SK-N-SH treated with all-trans-retinoic acid at 6 μM for 48 hours (cell line): ENCODE measurements around the gene NDUFB5.

Source experiments
- ATAC-seq: fragments of 200-7000 bp; cut with Tn5 transposase; 3 replicates; pipeline ENCODE4 v1.9.1; 2020; ENCODE audit warnings: mild to moderate bottlenecking, moderate library complexity
- ARNTL ChIP-seq: fragments of 450-650 bp; formaldehyde crosslinking; IDR thresholded peaks from 2 replicates; pipeline ENCODE4 v1.5.0; 2020; ENCODE audit warnings: low read depth, mild to moderate bottlenecking, moderate library complexity, borderline replicate concordance
- BACH2 ChIP-seq: fragments of 250-450 bp; sonication (Bioruptor Pico); IDR thresholded peaks from 2 replicates; pipeline ENCODE4 v1.9.0; 2021; ENCODE audit warnings: mild to moderate bottlenecking, borderline replicate concordance
- CSDC2 ChIP-seq: fragments of 250-450 bp; sonication (Bioruptor Pico); IDR thresholded peaks from 2 replicates; pipeline ENCODE4 v1.5.0; 2020; ENCODE audit warnings: mild to moderate bottlenecking, moderate library complexity
- ESRRG ChIP-seq: fragments of 250-450 bp; sonication (Bioruptor Pico); IDR thresholded peaks from 2 replicates; pipeline ENCODE4 v1.6.1; 2021; ENCODE audit warnings: mild to moderate bottlenecking
- GLIS3 ChIP-seq: fragments of 250-450 bp; sonication (Bioruptor Pico); IDR thresholded peaks from 2 replicates; pipeline ENCODE4 v1.5.0; 2020; ENCODE audit warnings: mild to moderate bottlenecking, moderate library complexity
- ISL1 ChIP-seq: fragments of 250-450 bp; sonication (Bioruptor Pico); IDR thresholded peaks from 2 replicates; pipeline ENCODE4 v2.1.2; 2022; ENCODE audit warnings: mild to moderate bottlenecking, moderate library complexity
- OSR1 ChIP-seq: fragments of 250-450 bp; sonication (Bioruptor Pico); IDR thresholded peaks from 2 replicates; pipeline ENCODE4 v1.8.0; 2022; ENCODE audit warnings: moderate library complexity, mild to moderate bottlenecking, inconsistent platforms
- PATZ1 ChIP-seq: fragments of 250-450 bp; sonication (Bioruptor Pico); IDR thresholded peaks from 2 replicates; pipeline ENCODE4 v1.8.0; 2020; ENCODE audit warnings: mild to moderate bottlenecking, moderate library complexity, borderline replicate concordance
- POU6F1 ChIP-seq: fragments of 250-450 bp; sonication (Bioruptor Pico); IDR thresholded peaks from 2 replicates; pipeline ENCODE4 v1.8.0; 2021; ENCODE audit warnings: low read depth, mild to moderate bottlenecking, moderate library complexity, borderline replicate concordance
- PPARA ChIP-seq: fragments of 250-450 bp; sonication (Bioruptor Pico); IDR thresholded peaks from 2 replicates; pipeline ENCODE4 v1.5.0; 2020; ENCODE audit warnings: mild to moderate bottlenecking, borderline replicate concordance
- RARB ChIP-seq: fragments of 250-450 bp; sonication (Bioruptor Pico); IDR thresholded peaks from 2 replicates; pipeline ENCODE4 v1.8.0; 2021; ENCODE audit warnings: mild to moderate bottlenecking, moderate library complexity
- SNAI2 ChIP-seq: fragments of 250-450 bp; sonication (Bioruptor Pico); IDR thresholded peaks from 2 replicates; pipeline ENCODE4 v1.5.0; 2020; ENCODE audit warnings: mild to moderate bottlenecking, moderate library complexity
- TCF4 ChIP-seq: fragments of 250-450 bp; sonication (Bioruptor Pico); IDR thresholded peaks from 2 replicates; pipeline ENCODE4 v1.8.0; 2021; ENCODE audit warnings: mild to moderate bottlenecking, moderate library complexity, borderline replicate concordance
- TOX ChIP-seq: fragments of 250-450 bp; sonication (Bioruptor Pico); IDR thresholded peaks from 2 replicates; pipeline ENCODE4 v1.8.0; 2021; ENCODE audit warnings: mild to moderate bottlenecking, moderate library complexity, borderline replicate concordance
- TSHZ2 ChIP-seq: fragments of 250-450 bp; sonication (Bioruptor Pico); IDR thresholded peaks from 2 replicates; pipeline ENCODE4 v1.5.0; 2020; ENCODE audit warnings: mild to moderate bottlenecking, moderate library complexity
- ZC3H10 ChIP-seq: fragments of 250-450 bp; sonication (Bioruptor Pico); IDR thresholded peaks from 2 replicates; pipeline ENCODE4 v1.5.1; 2021; ENCODE audit warnings: mild to moderate bottlenecking, moderate library complexity
- ZFP3 ChIP-seq: fragments of 250-450 bp; sonication (Bioruptor Pico); IDR thresholded peaks from 2 replicates; pipeline ENCODE4 v1.5.0; 2020; ENCODE audit warnings: mild to moderate bottlenecking, moderate library complexity
- ZFP30 ChIP-seq: fragments of 450-650 bp; formaldehyde crosslinking; IDR thresholded peaks from 2 replicates; pipeline ENCODE4 v1.5.0; 2022; ENCODE audit warnings: mild to moderate bottlenecking, moderate library complexity
- ZNF565 ChIP-seq: fragments of 450-650 bp; formaldehyde crosslinking; conservative IDR thresholded peaks from 2 replicates; pipeline ENCODE4 v1.5.0; 2020; ENCODE audit warnings: low read depth, mild to moderate bottlenecking, moderate library complexity
- ZNF70 ChIP-seq: fragments of 450-650 bp; formaldehyde crosslinking; IDR thresholded peaks from 2 replicates; pipeline ENCODE4 v1.5.0; 2020; ENCODE audit warnings: mild to moderate bottlenecking, moderate library complexity
- ZNF8 ChIP-seq: fragments of 450-650 bp; formaldehyde crosslinking; IDR thresholded peaks from 2 replicates; pipeline ENCODE4 v1.5.0; 2020; ENCODE audit warnings: mild to moderate bottlenecking, moderate library complexity
- TF ChIP-seq, protein P1 (sequence below): fragments of 250-450 bp; sonication (Bioruptor Pico); IDR thresholded peaks from 2 replicates; pipeline ENCODE4 v1.5.1; 2020; ENCODE audit warnings: low read depth, mild to moderate bottlenecking, moderate library complexity

The NDUFB5 gene

DNA sequence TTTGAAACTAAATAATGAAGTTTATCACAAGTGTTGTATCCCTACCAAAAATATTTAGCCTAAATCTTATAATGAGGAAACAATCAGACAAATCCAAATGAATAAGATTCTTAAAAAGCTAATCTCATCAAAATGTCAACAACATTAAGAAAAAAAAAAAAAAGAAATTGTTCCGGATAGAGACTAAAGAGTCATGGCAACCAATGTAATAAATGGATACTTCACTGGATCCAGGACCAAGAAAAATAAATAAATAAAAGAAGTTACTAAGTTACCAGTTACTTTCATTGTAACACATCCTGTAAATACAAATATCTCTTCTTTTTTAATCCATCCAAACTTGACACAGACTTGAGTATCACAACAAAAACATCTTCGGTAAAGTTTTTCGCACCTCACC, 763 bp upstream of the NDUFB5 start (continued):
- TF ChIP-seq POU6F1 (CRISPR knock-in tag), result no peak

DNA sequence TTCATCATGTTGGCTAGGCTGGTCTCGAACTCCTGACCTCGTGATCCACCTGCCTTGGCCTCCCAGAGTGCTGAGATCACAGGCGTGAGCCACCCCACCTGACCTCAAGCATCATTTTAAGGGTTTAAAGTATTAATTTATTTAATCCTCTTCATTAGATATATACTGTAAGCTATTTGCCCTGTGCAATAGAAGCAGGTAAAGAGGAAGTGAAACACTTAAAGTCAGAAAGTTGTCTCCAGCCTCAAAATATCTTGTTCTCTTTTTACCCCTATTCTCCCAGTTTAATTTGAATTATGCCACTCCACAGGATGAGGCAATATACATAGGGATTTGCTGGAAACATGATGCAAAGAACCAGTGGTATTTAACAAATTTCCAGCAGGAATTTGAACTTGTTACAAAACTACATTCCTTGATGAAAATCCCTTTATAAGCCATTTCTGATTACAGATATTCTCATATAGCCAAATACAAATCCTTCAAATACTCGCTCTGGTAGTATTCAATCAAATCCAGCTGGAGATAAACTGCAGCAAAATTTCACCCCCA, 2.0 kb downstream of the NDUFB5 start:
- no peak for ATAC-seq
- TF ChIP-seq RARB (CRISPR knock-in tag) (no peak), PPARA (CRISPR knock-in tag) (no peak), GLIS3 (CRISPR knock-in tag) (no peak), BACH2 (no peak), ZNF70 (no peak), ISL1 (CRISPR knock-in tag) (no peak), ESRRG (CRISPR knock-in tag) (no peak), ARNTL (CRISPR knock-in tag) (no peak), OSR1 (CRISPR knock-in tag) (no peak), SNAI2 (CRISPR knock-in tag) (no peak), TSHZ2 (CRISPR knock-in tag) (no peak), ZNF565 (no peak), TOX (no peak), POU6F1 (CRISPR knock-in tag) (no peak)

DNA sequence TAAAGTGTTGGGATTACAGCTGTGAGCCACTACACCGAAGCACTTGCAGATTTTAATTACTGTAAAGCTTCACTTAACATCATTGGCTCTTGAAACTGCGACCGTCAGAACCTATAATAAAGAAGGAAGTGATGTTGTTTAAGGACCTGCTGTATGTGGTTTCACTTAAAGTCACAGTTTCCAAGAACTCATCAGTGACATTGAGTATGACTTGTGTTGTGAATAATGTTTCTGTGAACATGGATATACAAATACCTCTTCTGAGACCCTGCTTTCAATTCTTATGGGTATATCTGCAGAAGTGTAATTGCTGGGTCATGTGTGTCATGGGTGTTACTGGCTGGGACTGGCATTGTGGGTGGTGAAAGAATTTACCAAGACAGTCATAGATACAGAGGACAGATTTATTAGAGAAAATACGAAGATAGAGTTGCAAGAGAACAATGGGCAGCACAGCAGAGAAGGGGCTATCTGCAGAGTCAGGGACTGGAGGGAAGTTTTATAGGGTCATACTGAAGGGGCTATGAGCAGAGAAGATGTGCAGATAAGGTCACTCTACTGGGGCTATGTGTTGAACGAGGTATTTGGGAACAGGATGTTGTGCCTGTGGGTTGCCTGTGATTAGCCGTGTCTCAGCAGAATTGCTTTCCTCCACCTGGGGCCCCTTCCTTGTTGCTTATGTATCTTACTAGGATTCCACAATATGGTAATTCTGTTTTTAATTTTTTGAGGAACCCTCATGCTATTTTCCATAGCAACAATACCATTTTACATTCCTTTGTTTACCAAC, 4.5 kb downstream of the NDUFB5 start:
- no peak for TF ChIP-seq ZFP3
- no peak for TF ChIP-seq TCF4 (CRISPR knock-in tag)
- no peak for TF ChIP-seq OSR1 (CRISPR knock-in tag)
- no peak for TF ChIP-seq PATZ1 (CRISPR knock-in tag)
- TF ChIP-seq ZNF8, result no peak
- TF ChIP-seq ESRRG (CRISPR knock-in tag), result no peak
- no peak for TF ChIP-seq SNAI2 (CRISPR knock-in tag)
- TF ChIP-seq ZNF70, result no peak
- no peak for TF ChIP-seq ZC3H10 (CRISPR knock-in tag)
- TF ChIP-seq CSDC2 (CRISPR knock-in tag), result no peak
- TF ChIP-seq ARNTL (CRISPR knock-in tag), result no peak
- TF ChIP-seq RARB (CRISPR knock-in tag), result no peak
- TF ChIP-seq ZFP30, result no peak
- TF ChIP-seq TOX, result no peak
- no peak for ATAC-seq

- ATAC-seq, result no peak
- TF ChIP-seq POU6F1 (CRISPR knock-in tag), result no peak
- no peak for TF ChIP-seq BACH2
- no peak for TF ChIP-seq ZNF70
- TF ChIP-seq TOX, result no peak
- TF ChIP-seq, protein P1, sequence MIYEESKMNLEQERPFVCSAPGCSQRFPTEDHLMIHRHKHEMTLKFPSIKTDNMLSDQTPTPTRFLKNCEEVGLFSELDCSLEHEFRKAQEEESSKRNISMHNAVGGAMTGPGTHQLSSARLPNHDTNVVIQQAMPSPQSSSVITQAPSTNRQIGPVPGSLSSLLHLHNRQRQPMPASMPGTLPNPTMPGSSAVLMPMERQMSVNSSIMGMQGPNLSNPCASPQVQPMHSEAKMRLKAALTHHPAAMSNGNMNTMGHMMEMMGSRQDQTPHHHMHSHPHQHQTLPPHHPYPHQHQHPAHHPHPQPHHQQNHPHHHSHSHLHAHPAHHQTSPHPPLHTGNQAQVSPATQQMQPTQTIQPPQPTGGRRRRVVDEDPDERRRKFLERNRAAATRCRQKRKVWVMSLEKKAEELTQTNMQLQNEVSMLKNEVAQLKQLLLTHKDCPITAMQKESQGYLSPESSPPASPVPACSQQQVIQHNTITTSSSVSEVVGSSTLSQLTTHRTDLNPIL (CRISPR knock-in tag), result no peak
- no peak for TF ChIP-seq RARB (CRISPR knock-in tag)
- TF ChIP-seq SNAI2 (CRISPR knock-in tag), result no peak
- no peak for TF ChIP-seq ZNF565
Observed at GRCh38 chr3:179610066-179610465, 5.5 kb downstream of the NDUFB5 start.
